Activated T-cell treated with anti-CD3 and anti-CD28 coated beads, Interleukin-2, amount 50 U/mL, for 72 hours (primary cell): Measurements from ENCODE around the gene TRAF3. TPM values are rescaled to one million over a fixed set of nuclear protein-coding genes. Genes with fewer than 3 reads are reported as not detected.

ENCODE experiments used
- ATAC-seq, 2 donors: fragments of 150-1000 bp; cut with Tn5 transposase; replicated peaks in 1 of 2; 2 replicates each; pipeline ENCODE4 v1.10.0; 2021; ENCODE audit warnings: moderate library complexity in 2 of 2, mild to moderate bottlenecking in 1 of 2
- DNase-seq, 2 donors: peaks; one replicate each; pipeline ENCODE4 v3.0.0; 2021 to 2022; ENCODE audit warnings: mixed read lengths in 1 of 2
- H3K27ac Mint-ChIP-seq: one replicate; pipeline ENCODE4 v1.8.0; 2022; ENCODE audit warnings: mild to moderate bottlenecking, moderate library complexity, mixed read lengths
- H3K27me3 Mint-ChIP-seq: one replicate; pipeline ENCODE4 v1.8.0; 2022; ENCODE audit warnings: low read depth, mixed read lengths
- H3K36me3 Mint-ChIP-seq, 2 donors: one replicate each; pipeline ENCODE4 v1.8.0; 2022; ENCODE audit warnings: mixed read lengths in 2 of 2, mild to moderate bottlenecking in 1 of 2; ENCODE audit not compliant: insufficient read depth in 2 of 2
- H3K4me1 Mint-ChIP-seq: one replicate; pipeline ENCODE4 v1.8.0; 2022; ENCODE audit warnings: low read depth, mixed read lengths
- H3K4me3 Mint-ChIP-seq, 2 donors: one replicate each; pipeline ENCODE4 v1.8.0; 2022; ENCODE audit warnings: mild to moderate bottlenecking in 2 of 2, mixed read lengths in 2 of 2, moderate library complexity in 2 of 2
- H3K9me3 Mint-ChIP-seq, 2 donors: one replicate each; pipeline ENCODE4 v1.8.0; 2022; ENCODE audit warnings: mixed read lengths in 2 of 2
- total RNA-seq, 2 donors: library from RNA; stranded (reverse); gene quantifications; one replicate each; pipeline ENCODE4 v1.2.3, GENCODE V29; 2022

TRAF3 gene
- total RNA-seq, 2 donors from 2014 or later = 123 to 137 TPM

DNA sequence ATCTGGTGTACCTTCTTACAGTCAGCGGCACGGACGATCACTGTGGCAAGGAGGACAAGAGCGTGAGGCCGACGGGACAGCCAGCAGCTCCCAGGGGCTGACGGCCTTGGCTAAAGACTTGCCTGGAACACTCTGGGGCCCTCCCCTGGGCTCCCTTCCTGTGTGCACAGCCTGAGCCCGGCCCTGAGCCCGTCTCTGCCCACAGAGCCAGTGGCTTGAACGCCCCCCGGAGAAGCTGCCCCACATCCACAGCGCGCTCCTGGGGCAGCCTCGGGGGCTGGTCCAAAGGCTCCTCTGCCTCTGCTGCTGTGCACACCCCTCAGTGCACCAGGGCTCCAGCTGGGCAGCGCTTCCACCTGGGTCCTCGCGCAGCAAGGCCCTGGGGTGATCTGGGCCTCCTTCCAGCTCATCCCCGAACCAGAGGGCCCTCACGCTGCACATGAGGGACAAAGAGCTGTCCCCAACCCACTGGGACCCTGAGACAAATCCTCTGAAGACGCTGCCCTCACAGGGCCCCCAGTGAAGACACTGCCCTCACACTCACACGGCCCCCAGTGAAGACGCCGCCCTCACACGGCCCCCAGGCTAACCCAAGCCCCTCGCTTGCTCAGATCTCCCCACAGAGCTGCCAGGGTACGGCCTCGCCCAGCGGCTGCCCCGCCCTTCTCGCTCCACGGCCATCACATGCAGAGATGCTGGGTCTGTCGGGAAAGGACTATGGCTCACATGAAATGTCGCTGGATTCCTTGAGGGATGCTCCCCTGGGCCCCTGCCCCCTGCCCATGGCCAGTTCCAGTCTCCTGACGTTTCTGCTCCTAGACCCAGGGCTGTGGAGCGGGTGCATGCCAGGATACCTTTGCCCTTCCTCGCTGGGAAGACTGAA is 167.4 kb downstream of the TRAF3 start:
- no peaks in the 10 kb centered on the region for H3K9me3 Mint-ChIP-seq
- H3K27ac Mint-ChIP-seq = no peak overlapping the region
- no peak overlapping the region for H3K4me3 Mint-ChIP-seq
- H3K4me1 Mint-ChIP-seq = peaks cover 28% of the 10 kb centered on the region
- H3K36me3 Mint-ChIP-seq = no peaks in the 10 kb centered on the region
- no peak for DNase-seq
- ATAC-seq = no peak
- H3K27me3 Mint-ChIP-seq = no peaks in the 10 kb centered on the region

- H3K4me1 Mint-ChIP-seq = peaks cover 28% of the 10 kb centered on the region
- ATAC-seq (no peak), DNase-seq (no peak)
- no peaks in the 10 kb centered on the region for H3K36me3 Mint-ChIP-seq
- no peak overlapping the region for H3K27ac Mint-ChIP-seq
- no peaks in the 10 kb centered on the region for H3K27me3 Mint-ChIP-seq
- no peak overlapping the region for H3K4me3 Mint-ChIP-seq
- H3K9me3 Mint-ChIP-seq = no peaks in the 10 kb centered on the region
Measured at GRCh38 chr14:102945346-102946130, 168.3 kb downstream of the TRAF3 start.

DNA sequence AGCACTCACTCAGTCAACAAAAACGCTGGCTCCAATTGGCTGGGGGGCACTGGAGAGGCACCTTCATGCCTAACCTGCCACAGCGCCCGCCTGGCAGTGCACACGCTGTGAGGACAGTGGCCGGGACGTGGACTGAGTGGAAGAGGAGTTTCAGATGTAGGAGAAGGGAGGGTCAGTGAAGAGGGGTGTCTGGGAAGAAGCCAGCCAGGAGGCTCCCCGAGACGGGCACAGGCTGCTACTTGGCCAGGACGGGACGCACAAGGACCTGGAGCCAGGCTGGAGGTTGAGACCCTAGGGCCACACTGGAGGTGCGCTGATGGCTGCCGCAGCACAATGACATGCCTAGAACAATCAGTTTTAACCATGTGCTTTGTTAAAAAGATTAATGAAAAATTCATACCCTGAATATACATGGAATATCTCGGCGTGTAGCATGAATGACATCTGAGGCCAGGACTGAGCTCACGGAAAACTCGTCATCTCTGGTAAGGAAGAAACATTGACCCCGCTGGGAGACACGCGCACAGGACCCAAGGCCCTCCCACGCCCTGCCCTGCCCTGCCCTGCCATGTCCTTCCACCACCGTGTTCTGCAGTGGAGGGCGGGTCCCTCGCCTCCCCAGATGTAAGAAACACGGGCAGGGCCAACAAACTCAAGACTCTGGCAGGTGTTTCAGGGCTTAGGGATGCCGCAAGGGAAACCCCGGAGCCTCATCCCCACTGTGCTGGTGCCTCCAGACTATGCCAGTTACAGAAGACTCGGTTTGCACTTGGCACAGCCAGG is 170.3 kb downstream of the TRAF3 start:
- H3K36me3 Mint-ChIP-seq = no peaks in the 10 kb centered on the region
- peaks cover 28% of the 10 kb centered on the region for H3K4me1 Mint-ChIP-seq
- H3K27me3 Mint-ChIP-seq = no peaks in the 10 kb centered on the region
- no peaks in the 10 kb centered on the region for H3K9me3 Mint-ChIP-seq
- peak overlapping the region; percentile 38 for H3K27ac Mint-ChIP-seq
- ATAC-seq (no peak), DNase-seq (no peak)
- H3K4me3 Mint-ChIP-seq = peak overlapping the region; percentile 55 to 56

GRCh38 chr14:102948698-102949061 is 171.4 kb downstream of the TRAF3 start:
- no peak for DNase-seq
- Mint-ChIP-seq H3K4me3 (peak overlapping the region in 1 of 2 donors; percentile 3), H3K9me3 (no peaks in the 10 kb centered on the region), H3K36me3 (no peaks in the 10 kb centered on the region), H3K4me1 (peaks cover 28% of the 10 kb centered on the region), H3K27me3 (no peaks in the 10 kb centered on the region), H3K27ac (no peak overlapping the region)
- ATAC-seq = no peak

GRCh38 chr14:102949062-102949800 is 172.0 kb downstream of the TRAF3 start:
- peak; percentile 41 to 45 for DNase-seq
- H3K4me1 Mint-ChIP-seq = peaks cover 28% of the 10 kb centered on the region
- H3K36me3 Mint-ChIP-seq = no peaks in the 10 kb centered on the region
- peak overlapping the region; percentile 3 to 41 for H3K4me3 Mint-ChIP-seq
- peak; percentile 84 to 86 for ATAC-seq
- peak overlapping the region; percentile 86 for H3K27ac Mint-ChIP-seq
- H3K27me3 Mint-ChIP-seq = no peaks in the 10 kb centered on the region
- H3K9me3 Mint-ChIP-seq = no peaks in the 10 kb centered on the region

- no peaks in the 10 kb centered on the region for H3K27me3 Mint-ChIP-seq
- H3K36me3 Mint-ChIP-seq = no peaks in the 10 kb centered on the region
- no peaks in the 10 kb centered on the region for H3K9me3 Mint-ChIP-seq
- ATAC-seq (no peak), DNase-seq (no peak)
- no peak overlapping the region for H3K4me3 Mint-ChIP-seq
- no peak overlapping the region for H3K27ac Mint-ChIP-seq
- H3K4me1 Mint-ChIP-seq = peaks cover 28% of the 10 kb centered on the region
Measured at GRCh38 chr14:102949801-102950451, 172.7 kb downstream of the TRAF3 start.

GRCh38 chr14:102951034-102951433 is 173.8 kb downstream of the TRAF3 start:
- Mint-ChIP-seq H3K4me3 (no peak overlapping the region), H3K9me3 (no peaks in the 10 kb centered on the region), H3K27me3 (no peaks in the 10 kb centered on the region), H3K27ac (no peak overlapping the region), H3K36me3 (no peaks in the 10 kb centered on the region), H3K4me1 (peaks cover 28% of the 10 kb centered on the region)
- DNase-seq (no peak), ATAC-seq (no peak)

- Mint-ChIP-seq H3K27me3 (no peaks in the 10 kb centered on the region), H3K4me3 (no peak overlapping the region), H3K9me3 (no peaks in the 10 kb centered on the region), H3K27ac (no peak overlapping the region), H3K36me3 (no peaks in the 10 kb centered on the region), H3K4me1 (peaks cover 22% of the 10 kb centered on the region)
- ATAC-seq (no peak), DNase-seq (no peak)
Measured at GRCh38 chr14:102951799-102952198, 174.6 kb downstream of the TRAF3 start.

- DNase-seq (no peak), ATAC-seq (no peak)
- Mint-ChIP-seq H3K36me3 (no peaks in the 10 kb centered on the region), H3K9me3 (no peaks in the 10 kb centered on the region), H3K27me3 (no peaks in the 10 kb centered on the region), H3K4me1 (peaks cover 18% of the 10 kb centered on the region), H3K27ac (no peak overlapping the region), H3K4me3 (no peak overlapping the region)
Measured at GRCh38 chr14:102952276-102952675, 175.0 kb downstream of the TRAF3 start.

GRCh38 chr14:102953100-102953499 is 175.9 kb downstream of the TRAF3 start:
- no peaks in the 10 kb centered on the region for H3K9me3 Mint-ChIP-seq
- no peak overlapping the region for H3K27ac Mint-ChIP-seq
- no peaks in the 10 kb centered on the region for H3K36me3 Mint-ChIP-seq
- no peak overlapping the region for H3K4me3 Mint-ChIP-seq
- ATAC-seq (no peak), DNase-seq (no peak)
- H3K27me3 Mint-ChIP-seq = no peaks in the 10 kb centered on the region
- peaks cover 11% of the 10 kb centered on the region for H3K4me1 Mint-ChIP-seq

GRCh38 chr14:102954081-102954789 is 177.0 kb downstream of the TRAF3 start:
- no peaks in the 10 kb centered on the region for H3K9me3 Mint-ChIP-seq
- no peak overlapping the region for H3K27ac Mint-ChIP-seq
- H3K36me3 Mint-ChIP-seq = no peaks in the 10 kb centered on the region
- no peak overlapping the region for H3K4me3 Mint-ChIP-seq
- DNase-seq = no peak
- ATAC-seq = no peak
- H3K27me3 Mint-ChIP-seq = no peaks in the 10 kb centered on the region
- peaks cover 5% of the 10 kb centered on the region for H3K4me1 Mint-ChIP-seq
